Lung microvascular endothelial cell (primary cell): ENCODE results near the gene BMP5. TPM values are rescaled to one million over a fixed set of nuclear protein-coding genes. Genes with fewer than 3 reads are reported as not detected.

ENCODE experiments used
- DNase-seq, 2 donors: peaks; one replicate each; pipeline versions ENCODE4 v3.0.0 to v3.0.0-alpha.2; 2010; ENCODE audit warnings: low read depth in 2 of 2
- total RNA-seq: library from RNA; depleted of rRNA; stranded (reverse); fragments of >200 nt; gene quantifications from 2 replicates; pipeline ENCODE4 v1.2.1, GENCODE V29; 2014

BMP5 gene
- total RNA-seq, 1 donor from 2014 or later: not detected

- no peak for DNase-seq
These were observed 62.9 kb downstream of the BMP5 start for GRCh38 chr6:55812509-55812908.

- no peak for DNase-seq
These were observed 64.3 kb downstream of the BMP5 start for GRCh38 chr6:55811074-55811473.

- no peak for DNase-seq
These were observed 73.1 kb downstream of the BMP5 start for GRCh38 chr6:55802259-55802658.

GRCh38 chr6:55798571-55798970, 76.8 kb downstream of the BMP5 start:
- DNase-seq: no peak

GRCh38 chr6:55794136-55794812, 81.1 kb downstream of the BMP5 start:
- DNase-seq: peak in 1 of 2 donors; percentile 49

- DNase-seq: no peak
These were observed 90.1 kb downstream of the BMP5 start for GRCh38 chr6:55785273-55785672.

GRCh38 chr6:55782275-55782674, 93.1 kb downstream of the BMP5 start:
- no peak for DNase-seq

GRCh38 chr6:55778705-55779104, 96.7 kb downstream of the BMP5 start:
- DNase-seq: no peak

GRCh38 chr6:55777469-55777868, 97.9 kb downstream of the BMP5 start:
- DNase-seq: no peak

GRCh38 chr6:55776113-55776512, 99.3 kb downstream of the BMP5 start:
- no peak for DNase-seq

GRCh38 chr6:55775029-55775318, 100.4 kb downstream of the BMP5 start:
- no peak for DNase-seq

GRCh38 chr6:55774286-55775028, 100.9 kb downstream of the BMP5 start:
- no peak for DNase-seq

- DNase-seq: no peak
These were observed 101.7 kb downstream of the BMP5 start for GRCh38 chr6:55773620-55774216.

GRCh38 chr6:55772730-55773129, 102.7 kb downstream of the BMP5 start:
- no peak for DNase-seq

GRCh38 chr6:55759536-55759935, 115.9 kb downstream of the BMP5 start:
- no peak for DNase-seq

GRCh38 chr6:55758156-55758937, 117.0 kb downstream of the BMP5 start:
- peak in 1 of 2 donors; percentile 25 for DNase-seq

GRCh38 chr6:55756531-55757031, 118.8 kb downstream of the BMP5 start:
- DNase-seq: no peak

GRCh38 chr6:55748880-55749279, 126.5 kb downstream of the BMP5 start:
- no peak for DNase-seq

- DNase-seq: no peak
These were observed 128.9 kb downstream of the BMP5 start for GRCh38 chr6:55746473-55746872.

- no peak for DNase-seq
These were observed 141.1 kb downstream of the BMP5 start for GRCh38 chr6:55734256-55734655.

GRCh38 chr6:55729665-55730064, 145.7 kb downstream of the BMP5 start:
- no peak for DNase-seq

- no peak for DNase-seq
These were observed 149.2 kb downstream of the BMP5 start for GRCh38 chr6:55726144-55726543.
